LNCaP clone FGC (cell line): ENCODE measurements around the gene GNA15.

Experiments
- DNase-seq: peaks from one replicate; pipeline ENCODE4 v3.0.0-alpha.2; 2011; ENCODE audit warnings: low read depth
- H3K4me3 ChIP-seq: 2 replicates; pipeline ENCODE4 v1.5.1; 2011; ENCODE audit warnings: mild to moderate bottlenecking, low read depth, low read length, control low read depth
- CTCF ChIP-seq: IDR thresholded peaks from 2 replicates; pipeline ENCODE4 v1.5.1; 2012; ENCODE audit warnings: mild to moderate bottlenecking; ENCODE audit not compliant: control insufficient read depth, insufficient read depth; ENCODE audit errors: extremely low read depth

GNA15 gene

GRCh38 chr19:3140667-3141038 lies 4.8 kb downstream of the GNA15 start:
- H3K4me3 ChIP-seq, result no peak overlapping the region
- no peak for DNase-seq
- TF ChIP-seq CTCF, result no peak

- DNase-seq, result no peak
- TF ChIP-seq CTCF, result no peak
- no peak overlapping the region for H3K4me3 ChIP-seq
Observed at GRCh38 chr19:3142292-3142670, 6.4 kb downstream of the GNA15 start.

GRCh38 chr19:3142781-3143337 lies 7.0 kb downstream of the GNA15 start:
- no peak for TF ChIP-seq CTCF
- no peak for DNase-seq
- H3K4me3 ChIP-seq, result no peak overlapping the region

- no peak for DNase-seq
- TF ChIP-seq CTCF, result no peak
Observed at GRCh38 chr19:3145909-3146676, 10.3 kb downstream of the GNA15 start.

GRCh38 chr19:3146677-3147100 lies 10.9 kb downstream of the GNA15 start:
- TF ChIP-seq CTCF, result peak; percentile 44
- no peak for DNase-seq
- no peak overlapping the region for H3K4me3 ChIP-seq

More at GRCh38 chr19:3145909-3146676, 10.3 kb downstream of the GNA15 start:
- H3K4me3 ChIP-seq, result no peak overlapping the region

- H3K4me3 ChIP-seq, result no peak overlapping the region
- DNase-seq, result no peak
- no peak for TF ChIP-seq CTCF
Observed at GRCh38 chr19:3148503-3148902, 12.7 kb downstream of the GNA15 start.

- DNase-seq, result no peak
- no peak overlapping the region for H3K4me3 ChIP-seq
Observed at GRCh38 chr19:3149089-3149488, 13.3 kb downstream of the GNA15 start.

More at GRCh38 chr19:3149089-3149488, 13.3 kb downstream of the GNA15 start:
- no peak for TF ChIP-seq CTCF
